Uterus (tissue), 4 donors: ENCODE measurements around the gene ADCY10. TPM values are rescaled to one million over a fixed set of nuclear protein-coding genes. Genes with fewer than 3 reads are reported as not detected.
"Not testable (repeated sequence)": the region's sequence is repeated elsewhere in the genome, so short reads cannot be mapped to it uniquely, and the experiment has no call there.

ENCODE experiments used
- DNase-seq, 2 donors: peaks; one replicate each; pipeline ENCODE4 v3.0.0-alpha.2; 2019 to 2020
- H3K27ac ChIP-seq, 2 donors: fragments of 200-600 bp; sonication (generic); 1 replicate in 1 of 2; 2 replicates in 1 of 2; pipeline ENCODE4 v1.5.1; 2016 to 2018
- H3K27me3 ChIP-seq, 2 donors: fragments of 200-600 bp; sonication (generic); one replicate each; pipeline ENCODE4 v1.5.1; 2018 to 2019; ENCODE audit warnings: control low read depth in 1 of 2
- H3K36me3 ChIP-seq, 2 donors: fragments of 200-600 bp; sonication (generic); one replicate each; pipeline ENCODE4 v1.5.1; 2019; ENCODE audit warnings: control low read depth in 1 of 2
- H3K4me1 ChIP-seq, 2 donors: fragments of 200-600 bp; sonication (generic); one replicate each; pipeline ENCODE4 v1.5.1; 2018 to 2019; ENCODE audit warnings: control low read depth in 1 of 2
- H3K4me3 ChIP-seq, 2 donors: fragments of 200-600 bp; sonication (generic); 1 replicate in 1 of 2; 2 replicates in 1 of 2; pipeline ENCODE4 v1.5.1; 2018 to 2019; ENCODE audit warnings: mild to moderate bottlenecking in 1 of 2
- H3K9me3 ChIP-seq, 2 donors: fragments of 200-600 bp; sonication (generic); one replicate each; pipeline ENCODE4 v1.5.1; 2019; ENCODE audit warnings: control low read depth in 1 of 2
- CTCF ChIP-seq, 4 experiments: fragments of 200-600 bp in 2 of 4; fragments of 450-650 bp in 2 of 4; sonication (generic) in 2 of 4; IDR thresholded peaks; one replicate each; pipeline ENCODE4 v1.5.1; 2016 to 2019; ENCODE audit warnings: antibody characterized with exemption in 4 of 4, mild to moderate bottlenecking in 2 of 4, moderate library complexity in 1 of 4
- POLR2A ChIP-seq, 2 donors: fragments of 450-650 bp; IDR thresholded peaks; one replicate each; pipeline ENCODE4 v1.6.1; 2016; ENCODE audit warnings: antibody characterized with exemption in 2 of 2, mild to moderate bottlenecking in 1 of 2, moderate library complexity in 1 of 2
- intact Hi-C: fragments of 100-400 bp; cut with DNase I; formaldehyde crosslinking; loops from one replicate; pipeline ENCODE4 v1.15.1; 2023; ENCODE audit warnings: low total_unique reads
- total RNA-seq, 4 donors: library from RNA; depleted of rRNA in 3 of 4; stranded (reverse); fragments of >200 nt in 3 of 4; gene quantifications; one replicate each; pipeline versions ENCODE4 v1.1.0 to v1.2.4, GENCODE V29; 2014 to 2023
- donor health status: DM: yes; HTN: yes; CAD: no.

ADCY10 gene
- total RNA-seq, 4 donors from 2014 or later = 0.26 to 1.2 (median 0.52) TPM

GRCh38 chr1:167819849-167820683 is 93.9 kb downstream of the ADCY10 start:
- DNase-seq = peak; percentile 70 to 82
- peak in 1 of 4 experiments; percentile 6 for TF ChIP-seq CTCF (IDR thresholded peaks at IDR 0.05)
- peak; percentile 25 to 45 for TF ChIP-seq POLR2A (IDR thresholded peaks at IDR 0.05)
- Histone ChIP-seq H3K27ac (peak overlapping the region; percentile 55 to 87), H3K4me1 (no peaks in the 10 kb centered on the region), H3K4me3 (peak overlapping the region; percentile 21 to 41), H3K27me3 (no peaks in the 10 kb centered on the region), H3K36me3 (no peaks in the 10 kb centered on the region), H3K9me3 (no peaks in the 10 kb centered on the region)
- intact Hi-C loops = no loop called here

GRCh38 chr1:167815650-167816049 is 98.3 kb downstream of the ADCY10 start:
- DNase-seq = no peak
- Histone ChIP-seq H3K4me1 (no peaks in the 10 kb centered on the region), H3K27ac (no peak overlapping the region), H3K36me3 (no peaks in the 10 kb centered on the region), H3K27me3 (no peaks in the 10 kb centered on the region), H3K9me3 (no peaks in the 10 kb centered on the region), H3K4me3 (no peak overlapping the region)
- TF ChIP-seq CTCF (IDR thresholded peaks at IDR 0.05) (no peak), POLR2A (IDR thresholded peaks at IDR 0.05) (no peak)
- intact Hi-C loops = no loop called here

- H3K27ac ChIP-seq = no peak overlapping the region
- H3K27me3 ChIP-seq = no peaks in the 10 kb centered on the region
- intact Hi-C loops = no loop called here
- H3K4me3 ChIP-seq = no peak overlapping the region
- no peak for TF ChIP-seq CTCF (IDR thresholded peaks at IDR 0.05)
- no peak for TF ChIP-seq POLR2A (IDR thresholded peaks at IDR 0.05)
- no peaks in the 10 kb centered on the region for H3K36me3 ChIP-seq
- DNase-seq = no peak
- no peaks in the 10 kb centered on the region for H3K9me3 ChIP-seq
- no peaks in the 10 kb centered on the region for H3K4me1 ChIP-seq
Measured at GRCh38 chr1:167812972-167813371, 101.0 kb downstream of the ADCY10 start.

GRCh38 chr1:167808690-167809089 is 105.2 kb downstream of the ADCY10 start:
- intact Hi-C loops = no loop called here
- Histone ChIP-seq H3K9me3 (no peaks in the 10 kb centered on the region), H3K4me1 (no peaks in the 10 kb centered on the region), H3K36me3 (no peaks in the 10 kb centered on the region), H3K27ac (no peak overlapping the region), H3K27me3 (no peaks in the 10 kb centered on the region), H3K4me3 (no peak overlapping the region)
- TF ChIP-seq POLR2A (IDR thresholded peaks at IDR 0.05) = no peak
- TF ChIP-seq CTCF (IDR thresholded peaks at IDR 0.05) = no peak
- no peak for DNase-seq

GRCh38 chr1:167808104-167808503 is 105.8 kb downstream of the ADCY10 start:
- H3K9me3 ChIP-seq = no peaks in the 10 kb centered on the region
- no peaks in the 10 kb centered on the region for H3K36me3 ChIP-seq
- H3K4me3 ChIP-seq = no peak overlapping the region
- no peaks in the 10 kb centered on the region for H3K4me1 ChIP-seq
- intact Hi-C loops = no loop called here
- no peaks in the 10 kb centered on the region for H3K27me3 ChIP-seq
- H3K27ac ChIP-seq = no peak overlapping the region
- TF ChIP-seq CTCF (IDR thresholded peaks at IDR 0.05) = no peak
- no peak for TF ChIP-seq POLR2A (IDR thresholded peaks at IDR 0.05)
- no peak for DNase-seq

GRCh38 chr1:167806676-167807075 is 107.3 kb downstream of the ADCY10 start:
- H3K27me3 ChIP-seq, H3K36me3 ChIP-seq, intact Hi-C loops: not testable (repeated sequence)

GRCh38 chr1:167806235-167806634 is 107.7 kb downstream of the ADCY10 start:
- H3K4me1 ChIP-seq, H3K36me3 ChIP-seq, intact Hi-C loops, DNase-seq, H3K27ac ChIP-seq, H3K9me3 ChIP-seq, H3K4me3 ChIP-seq, H3K27me3 ChIP-seq: not testable (repeated sequence)

More at GRCh38 chr1:167806676-167807075, 107.3 kb downstream of the ADCY10 start:
- H3K4me3 ChIP-seq, H3K27ac ChIP-seq, H3K4me1 ChIP-seq, H3K9me3 ChIP-seq, DNase-seq: not testable (repeated sequence)
